Naive thymus-derived CD4-positive, alpha-beta T cell (primary cell): ENCODE data around the gene PLXNA1. TPM values are rescaled to one million over a fixed set of nuclear protein-coding genes. Genes with fewer than 3 reads are reported as not detected.

Source experiments
- ATAC-seq: fragments of 150-1000 bp; cut with Tn5 transposase; 2 replicates; pipeline ENCODE4 v1.10.0; 2021; ENCODE audit warnings: mild to moderate bottlenecking, moderate library complexity
- CTCF ChIA-PET: fragments of 350-600 bp; sonication (Branson Sonifier 250); formaldehyde crosslinking; loops from one replicate; lab custom pipeline; 2021; ENCODE audit warnings: antibody characterized with exemption; lab: Charles Lee
- POLR2A ChIA-PET: fragments of 350-600 bp; sonication (Branson Sonifier 250); formaldehyde crosslinking; loops from one replicate; lab custom pipeline; 2021; ENCODE audit warnings: antibody characterized with exemption, inconsistent platforms; lab: Charles Lee
- DNase-seq, 9 donors: peaks; one replicate each; pipeline versions ENCODE4 v3.0.0 to v3.0.0-alpha.2; 2020 to 2022; ENCODE audit warnings: mixed read lengths in 1 of 9
- H3K27ac ChIP-seq: one replicate; pipeline ENCODE4 v1.7.0; 2013; ENCODE audit warnings: mild to moderate bottlenecking, low read depth, low read length, moderate library complexity
- H3K27me3 ChIP-seq, 2 donors: one replicate each; pipeline ENCODE4 v1.7.0; 2013; ENCODE audit warnings: low read length in 2 of 2, mild to moderate bottlenecking in 2 of 2, moderate library complexity in 2 of 2; ENCODE audit not compliant: control insufficient read depth in 2 of 2, insufficient read depth in 2 of 2
- H3K36me3 ChIP-seq, 3 experiments: 1 replicate in 2 of 3; 2 replicates in 1 of 3; pipeline ENCODE4 v1.7.0; 2013; ENCODE audit warnings: low read length in 3 of 3, mild to moderate bottlenecking in 3 of 3, moderate library complexity in 1 of 3; ENCODE audit not compliant: insufficient read depth in 3 of 3, control insufficient read depth in 2 of 3
- H3K4me1 ChIP-seq, 2 donors: one replicate each; pipeline ENCODE4 v1.7.0; 2013; ENCODE audit warnings: low read length in 2 of 2, mild to moderate bottlenecking in 2 of 2, moderate library complexity in 1 of 2; ENCODE audit not compliant: control insufficient read depth in 2 of 2, insufficient read depth in 2 of 2
- H3K4me3 ChIP-seq: 2 replicates; pipeline ENCODE4 v1.7.0; 2013; ENCODE audit warnings: mild to moderate bottlenecking, low read length
- H3K9me3 ChIP-seq, 3 experiments: 1 replicate in 2 of 3; 2 replicates in 1 of 3; pipeline ENCODE4 v1.7.0; 2013; ENCODE audit warnings: low read length in 3 of 3; ENCODE audit not compliant: control insufficient read depth in 2 of 3
- H3K27ac Mint-ChIP-seq, 9 donors: one replicate each; pipeline ENCODE4 v1.8.0; 2020 to 2022; ENCODE audit warnings: mixed read lengths in 9 of 9, mild to moderate bottlenecking in 8 of 9, moderate library complexity in 5 of 9, inconsistent platforms in 2 of 9
- H3K27me3 Mint-ChIP-seq, 5 donors: one replicate each; pipeline ENCODE4 v1.8.0; 2021 to 2022; ENCODE audit warnings: mixed read lengths in 5 of 5, mild to moderate bottlenecking in 1 of 5
- H3K36me3 Mint-ChIP-seq, 5 donors: one replicate each; pipeline ENCODE4 v1.8.0; 2020 to 2022; ENCODE audit warnings: mixed read lengths in 5 of 5, mild to moderate bottlenecking in 3 of 5, inconsistent platforms in 1 of 5
- H3K4me1 Mint-ChIP-seq, 7 donors: one replicate each; pipeline ENCODE4 v1.8.0; 2020 to 2022; ENCODE audit warnings: mixed read lengths in 7 of 7, mild to moderate bottlenecking in 3 of 7, inconsistent platforms in 1 of 7
- H3K4me3 Mint-ChIP-seq, 10 donors: one replicate each; pipeline ENCODE4 v1.8.0; 2020 to 2022; ENCODE audit warnings: mild to moderate bottlenecking in 10 of 10, mixed read lengths in 10 of 10, moderate library complexity in 6 of 10, inconsistent platforms in 2 of 10
- H3K9me3 Mint-ChIP-seq, 11 donors: one replicate each; pipeline ENCODE4 v1.8.0; 2020 to 2022; ENCODE audit warnings: mixed read lengths in 11 of 11, mild to moderate bottlenecking in 4 of 11, inconsistent platforms in 1 of 11, moderate library complexity in 1 of 11
- intact Hi-C, 2 donors: fragments of 100-400 bp; cut with micrococcal nuclease; formaldehyde crosslinking; loops; one replicate each; pipeline ENCODE4 v1.15.1; 2023
- polyA plus RNA-seq, 2 donors: library from polyadenylated mRNA; unstranded; fragments of 300-500 nt; fragmentation: Illumina TruSeq; gene quantifications; one replicate each; pipeline ENCODE4 v1.2.3, GENCODE V29; 2021
- total RNA-seq, 6 experiments: library from RNA in 5 of 6; stranded (reverse) in 5 of 6; gene quantifications; 1 replicate in 5 of 6; 2 replicates in 1 of 6; pipeline ENCODE4 v1.2.3 and lab custom pipeline; 2021 to 2026

PLXNA1 gene
- total and polyA plus RNA-seq, 7 experiments from 2014 or later: 0.27 to 16.8 (median 9.4) TPM

DNA sequence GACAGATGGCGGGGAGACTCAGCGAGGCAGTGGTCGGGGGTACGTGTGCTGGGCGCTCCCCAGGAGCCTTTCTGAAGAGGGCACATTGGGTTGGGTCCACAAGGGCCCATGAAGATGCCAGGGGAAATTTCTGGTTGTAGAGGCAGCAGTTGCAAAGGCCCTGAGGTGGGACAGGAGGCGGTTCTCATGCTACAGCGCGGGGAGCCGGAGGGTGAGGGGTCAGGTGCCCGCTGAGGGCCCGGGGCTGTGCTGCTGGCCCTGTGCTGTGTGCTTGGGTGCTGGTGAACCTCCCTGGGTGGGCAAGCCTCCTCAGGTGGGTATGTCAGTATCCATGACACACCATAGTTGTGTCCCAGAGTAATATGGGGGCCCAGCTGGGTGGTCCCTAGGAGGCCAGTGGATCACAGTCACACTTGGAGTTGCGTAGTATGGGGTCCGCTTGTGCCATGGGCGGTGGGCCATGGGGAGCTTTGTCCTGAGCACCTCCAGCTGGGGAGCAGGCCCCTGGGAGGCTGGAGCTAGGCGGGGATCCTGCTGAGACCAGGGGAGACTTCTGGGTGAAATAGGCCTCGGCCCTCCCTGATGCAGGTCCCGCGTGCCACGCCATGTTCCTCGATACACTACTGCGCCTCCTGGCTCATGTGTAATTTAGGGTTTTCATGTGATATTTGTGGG lies 44.3 kb downstream of the PLXNA1 start:
- Histone ChIP-seq H3K9me3 (no peaks in the 10 kb centered on the region), H3K4me1 (no peaks in the 10 kb centered on the region), H3K36me3 (peaks cover 0 to 31% (median 0%) of the 10 kb centered on the region in 3 experiments), H3K27me3 (no peaks in the 10 kb centered on the region), H3K4me3 (no peak overlapping the region), H3K27ac (no peak overlapping the region)
- no peak for ATAC-seq
- intact Hi-C loops: no loop called here
- H3K27ac Mint-ChIP-seq: peak overlapping the region in 1 of 9 donors; percentile 14
- ChIA-PET CTCF (no interaction called here), POLR2A (no interaction called here)
- no peaks in the 10 kb centered on the region for H3K27me3 Mint-ChIP-seq
- H3K4me1 Mint-ChIP-seq: peaks cover 0 to 5% (median 0%) of the 10 kb centered on the region in 7 donors
- H3K36me3 Mint-ChIP-seq: peaks cover 0 to 8% (median 0%) of the 10 kb centered on the region in 5 donors
- no peaks in the 10 kb centered on the region for H3K9me3 Mint-ChIP-seq
- DNase-seq: no peak
- no peak overlapping the region for H3K4me3 Mint-ChIP-seq

GRCh38 chr3:127027811-127028548 lies 45.1 kb downstream of the PLXNA1 start:
- DNase-seq (no peak), ATAC-seq (no peak)
- H3K4me1 ChIP-seq: no peaks in the 10 kb centered on the region
- ChIA-PET CTCF (no interaction called here), POLR2A (no interaction called here)
- peaks cover 0 to 8% (median 0%) of the 10 kb centered on the region in 5 donors for H3K36me3 Mint-ChIP-seq
- no peak overlapping the region for H3K27ac ChIP-seq
- H3K9me3 Mint-ChIP-seq: no peaks in the 10 kb centered on the region
- no peak overlapping the region for H3K4me3 Mint-ChIP-seq
- no peaks in the 10 kb centered on the region for H3K27me3 Mint-ChIP-seq
- no peak overlapping the region for H3K4me3 ChIP-seq
- intact Hi-C loops: no loop called here
- no peak overlapping the region for H3K27ac Mint-ChIP-seq
- peaks cover 0 to 29% (median 0%) of the 10 kb centered on the region in 3 experiments for H3K36me3 ChIP-seq
- H3K9me3 ChIP-seq: no peaks in the 10 kb centered on the region
- H3K27me3 ChIP-seq: no peaks in the 10 kb centered on the region
- H3K4me1 Mint-ChIP-seq: peaks cover 0 to 5% (median 0%) of the 10 kb centered on the region in 7 donors

- Histone ChIP-seq H3K27ac (no peak overlapping the region), H3K27me3 (no peaks in the 10 kb centered on the region)
- H3K27ac Mint-ChIP-seq: no peak overlapping the region
Measured at GRCh38 chr3:127028781-127029657, 46.1 kb downstream of the PLXNA1 start.

DNA sequence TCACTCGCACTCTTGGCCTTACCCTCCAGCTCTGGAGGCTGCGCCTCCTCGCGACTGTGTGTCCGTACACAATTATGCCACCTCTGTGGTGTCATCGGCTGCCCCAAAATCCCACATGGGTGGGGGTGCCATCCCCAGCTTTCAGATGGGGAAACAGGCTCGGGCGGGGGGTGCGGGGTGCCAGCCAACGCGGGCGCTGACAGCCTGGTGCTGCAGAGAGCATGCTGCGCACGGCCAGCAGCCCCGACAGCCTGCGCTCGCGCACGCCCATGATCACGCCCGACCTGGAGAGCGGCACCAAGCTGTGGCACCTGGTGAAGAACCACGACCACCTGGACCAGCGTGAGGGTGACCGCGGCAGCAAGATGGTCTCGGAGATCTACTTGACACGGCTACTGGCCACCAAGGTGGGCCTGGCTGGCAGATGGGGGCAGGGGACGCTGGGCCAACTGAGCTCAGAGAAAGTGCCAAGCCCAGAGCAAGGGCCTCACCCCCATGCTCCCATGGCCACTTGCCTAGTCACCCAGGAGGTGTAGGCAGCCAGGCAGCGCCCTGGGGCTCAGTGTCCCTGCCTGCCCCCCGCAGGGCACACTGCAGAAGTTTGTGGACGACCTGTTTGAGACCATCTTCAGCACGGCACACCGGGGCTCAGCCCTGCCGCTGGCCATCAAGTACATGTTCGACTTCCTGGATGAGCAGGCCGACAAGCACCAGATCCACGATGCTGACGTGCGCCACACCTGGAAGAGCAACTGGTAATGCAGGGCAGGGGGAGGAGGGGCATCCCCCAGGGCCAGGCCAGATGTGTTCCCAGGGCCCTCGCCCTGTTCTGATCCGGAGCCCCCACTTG lies 47.0 kb downstream of the PLXNA1 start:
- H3K4me3 Mint-ChIP-seq: no peak overlapping the region
- H3K4me1 Mint-ChIP-seq: peaks cover 0 to 5% (median 0%) of the 10 kb centered on the region in 7 donors
- H3K27ac Mint-ChIP-seq: no peak overlapping the region
- intact Hi-C loops: no loop called here
- ATAC-seq (no peak), DNase-seq (no peak)
- H3K27me3 Mint-ChIP-seq: no peaks in the 10 kb centered on the region
- peaks cover 0 to 8% (median 0%) of the 10 kb centered on the region in 5 donors for H3K36me3 Mint-ChIP-seq
- no peaks in the 10 kb centered on the region for H3K9me3 Mint-ChIP-seq
- H3K36me3 ChIP-seq: peaks cover 0 to 28% (median 0%) of the 10 kb centered on the region in 3 experiments
- H3K4me3 ChIP-seq: no peak overlapping the region
- H3K4me1 ChIP-seq: no peaks in the 10 kb centered on the region
- POLR2A ChIA-PET: no interaction called here
- CTCF ChIA-PET: no interaction called here
- H3K27me3 ChIP-seq: no peaks in the 10 kb centered on the region
- H3K27ac ChIP-seq: no peak overlapping the region
- no peaks in the 10 kb centered on the region for H3K9me3 ChIP-seq

More at GRCh38 chr3:127028781-127029657, 46.1 kb downstream of the PLXNA1 start:
- DNase-seq (no peak), ATAC-seq (no peak)
- intact Hi-C loops: no loop called here
- Mint-ChIP-seq H3K27me3 (no peaks in the 10 kb centered on the region), H3K4me1 (peaks cover 0 to 5% (median 0%) of the 10 kb centered on the region in 7 donors), H3K36me3 (peaks cover 0 to 8% (median 0%) of the 10 kb centered on the region in 5 donors), H3K9me3 (no peaks in the 10 kb centered on the region), H3K4me3 (no peak overlapping the region)
- Histone ChIP-seq H3K4me3 (no peak overlapping the region), H3K4me1 (no peaks in the 10 kb centered on the region), H3K36me3 (peaks cover 0 to 28% (median 0%) of the 10 kb centered on the region in 3 experiments), H3K9me3 (no peaks in the 10 kb centered on the region)
- ChIA-PET POLR2A (no interaction called here), CTCF (no interaction called here)

GRCh38 chr3:127030508-127031412 lies 47.8 kb downstream of the PLXNA1 start:
- CTCF ChIA-PET: no interaction called here
- intact Hi-C loops: no loop called here
- no peak overlapping the region for H3K27ac Mint-ChIP-seq

More at GRCh38 chr3:127030508-127031412, 47.8 kb downstream of the PLXNA1 start:
- no peak overlapping the region for H3K4me3 Mint-ChIP-seq
- peaks cover 0 to 6% (median 0%) of the 10 kb centered on the region in 5 donors for H3K36me3 Mint-ChIP-seq
- no peak overlapping the region for H3K4me3 ChIP-seq
- H3K4me1 ChIP-seq: no peaks in the 10 kb centered on the region
- no peak overlapping the region for H3K27ac ChIP-seq
- POLR2A ChIA-PET: no interaction called here
- peaks cover 0 to under 1% (median 0%) of the 10 kb centered on the region in 7 donors for H3K4me1 Mint-ChIP-seq
- ATAC-seq (no peak), DNase-seq (no peak)
- H3K9me3 ChIP-seq: no peaks in the 10 kb centered on the region
- peaks cover 0 to 28% (median 0%) of the 10 kb centered on the region in 3 experiments for H3K36me3 ChIP-seq
- no peaks in the 10 kb centered on the region for H3K9me3 Mint-ChIP-seq
- H3K27me3 Mint-ChIP-seq: no peaks in the 10 kb centered on the region
- H3K27me3 ChIP-seq: no peaks in the 10 kb centered on the region
